Mesenteric fat pad (tissue), 1 donor: ENCODE data around the gene BEST1. TPM values are rescaled to one million over a fixed set of nuclear protein-coding genes. Genes with fewer than 3 reads are reported as not detected.

Experiments
- DNase-seq: peaks from one replicate; pipeline ENCODE4 v3.0.0-alpha.2; 2020; ENCODE audit warnings: low spot score
- total RNA-seq: library from RNA; stranded (reverse); fragmentation: NEBNext Ultra II Directional; extraction: Animal tissue kit (Norgen Biotek cat#: 25700); gene quantifications from one replicate; pipeline ENCODE4 v1.2.1, GENCODE V29; 2021
- donor health status: DM: yes; HTN: yes; CAD: no.

Gene BEST1
- total RNA-seq, 1 donor from 2014 or later: 13.2 TPM

- DNase-seq: peak; percentile 73
Observed at GRCh38 chr11:61963016-61963281, 12.8 kb downstream of the BEST1 start.

GRCh38 chr11:61963282-61964057 lies 13.3 kb downstream of the BEST1 start:
- peak; percentile 64 for DNase-seq

DNA sequence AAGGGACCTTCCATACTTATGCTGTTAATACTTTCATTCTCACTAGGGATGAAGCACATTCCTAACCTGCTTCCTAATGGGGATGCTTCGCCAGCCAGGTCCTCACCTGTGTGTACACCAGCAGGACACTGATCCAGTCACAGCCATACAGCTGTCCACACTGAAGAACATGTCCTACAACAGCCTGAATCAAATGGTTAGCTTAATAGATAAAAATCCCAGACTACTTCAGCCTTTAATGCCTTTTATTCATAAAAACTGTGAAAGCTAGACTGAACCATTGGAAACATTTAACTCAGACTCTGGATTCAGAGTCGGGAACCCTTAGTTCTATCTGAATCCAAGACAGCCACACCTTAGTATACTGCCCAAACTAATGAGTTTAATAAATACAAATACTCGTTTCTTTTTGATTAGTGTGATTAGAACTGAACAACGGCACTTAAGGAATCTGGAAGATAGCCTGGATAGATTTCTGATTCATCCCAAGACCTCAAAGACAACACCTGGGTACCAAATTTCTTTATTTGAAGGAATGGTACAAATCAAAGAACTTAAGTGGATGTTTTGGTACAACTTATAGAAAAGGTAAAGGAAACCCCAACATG lies 14.0 kb downstream of the BEST1 start:
- DNase-seq: no peak

DNA sequence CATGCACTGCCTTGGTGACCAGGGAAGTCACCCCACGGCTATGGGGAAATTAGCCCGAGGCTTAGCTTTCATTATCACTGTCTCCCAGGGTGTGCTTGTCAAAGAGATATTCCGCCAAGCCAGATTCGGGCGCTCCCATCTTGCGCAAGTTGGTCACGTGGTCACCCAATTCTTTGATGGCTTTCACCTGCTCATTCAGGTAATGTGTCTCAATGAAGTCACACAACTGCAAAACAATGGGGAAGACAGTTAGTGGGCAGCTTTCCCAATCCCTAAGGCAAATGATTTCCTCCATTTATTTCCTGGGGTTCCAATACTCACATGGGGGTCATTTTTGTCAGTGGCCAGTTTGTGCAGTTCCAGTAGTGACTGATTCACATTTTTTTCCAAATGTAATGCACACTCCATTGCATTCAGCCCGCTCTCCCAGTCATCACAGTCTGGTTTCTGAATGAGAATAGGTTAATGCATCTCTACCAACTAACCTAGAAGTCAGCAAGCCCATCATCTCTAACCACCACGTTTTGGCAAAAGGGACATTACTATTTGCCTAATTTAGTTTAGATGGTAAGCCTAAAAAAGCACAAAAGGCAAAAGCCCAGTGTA lies 14.6 kb downstream of the BEST1 start:
- DNase-seq: peak; percentile 49

DNA sequence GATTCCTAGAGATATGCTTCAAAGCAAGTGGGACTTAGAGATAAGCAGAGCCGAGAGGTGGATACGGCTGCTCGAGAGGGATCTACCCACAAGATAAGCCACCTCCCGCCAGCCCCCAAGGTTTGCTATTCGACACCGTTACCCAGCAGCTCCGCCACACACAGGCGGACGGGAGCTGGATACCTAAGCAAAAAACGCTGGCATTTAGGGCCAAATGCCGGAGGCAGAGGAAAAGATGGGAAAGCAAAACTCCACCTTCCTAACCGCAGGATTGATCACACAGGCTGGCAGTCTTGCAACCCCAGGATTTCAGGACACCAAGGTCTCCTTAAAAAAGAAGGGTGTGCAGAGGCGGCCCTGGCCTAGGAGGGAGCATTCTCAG lies 16.6 kb downstream of the BEST1 start:
- DNase-seq: peak; percentile 77

GRCh38 chr11:61967116-61967923 lies 17.2 kb downstream of the BEST1 start, which contains the start of gene FTH1:
TSS of gene FTH1 (minus strand) at chr11:61967634. CDS start at chr11:61967425, 209 bp downstream.
- peak; percentile 98 for DNase-seq

- peak; percentile 71 for DNase-seq
Observed at GRCh38 chr11:61967924-61968757, 18.0 kb downstream of the BEST1 start.

- DNase-seq: peak; percentile 68
Observed at GRCh38 chr11:61968758-61969390, 18.7 kb downstream of the BEST1 start.

GRCh38 chr11:61969391-61969758 lies 19.2 kb downstream of the BEST1 start:
- DNase-seq: no peak

GRCh38 chr11:61969838-61970662 lies 19.9 kb downstream of the BEST1 start:
- no peak for DNase-seq

DNA sequence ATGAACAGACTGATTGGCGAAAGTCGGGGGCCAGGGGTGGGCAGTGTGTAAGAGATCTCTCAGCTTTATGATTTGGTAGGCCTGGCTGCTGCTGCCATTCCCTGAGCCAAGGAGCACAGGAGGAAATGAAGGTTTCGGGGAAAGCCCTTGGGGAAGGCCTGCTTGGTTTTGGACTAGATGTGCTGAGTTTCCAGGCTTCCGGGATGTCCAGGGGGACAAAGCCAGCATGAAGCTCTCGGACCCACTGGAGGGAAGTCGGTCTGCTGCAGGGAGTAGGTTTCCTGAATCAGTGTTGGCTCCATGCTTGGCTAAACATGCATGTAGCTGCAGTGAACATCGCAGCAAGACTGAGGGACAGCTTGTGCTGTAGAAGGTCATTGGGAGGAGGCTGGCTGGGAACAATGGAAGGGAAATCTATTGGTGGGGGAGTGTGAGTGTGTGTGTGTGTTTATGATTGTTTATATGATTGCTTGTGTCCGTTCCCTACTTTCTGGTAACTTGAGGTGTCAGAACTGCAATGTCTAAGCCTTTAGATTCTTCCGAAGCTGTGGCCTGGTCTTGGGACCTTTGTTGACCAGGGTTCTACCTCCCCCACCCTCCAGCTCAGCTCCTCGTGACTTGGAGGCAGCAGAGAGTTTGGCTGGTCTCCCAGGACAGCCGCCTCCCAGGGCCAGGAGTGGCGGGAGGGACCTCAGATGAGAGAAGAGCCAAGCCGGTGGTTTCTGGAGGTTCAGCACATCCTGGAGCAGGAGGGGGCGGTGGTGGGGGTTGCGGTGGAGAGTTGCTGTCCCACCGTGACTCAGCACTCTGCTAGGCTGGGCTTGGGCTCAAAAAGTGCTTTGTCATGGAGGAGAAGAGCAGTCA lies 21.3 kb downstream of the BEST1 start:
- peak; percentile 96 for DNase-seq

DNA sequence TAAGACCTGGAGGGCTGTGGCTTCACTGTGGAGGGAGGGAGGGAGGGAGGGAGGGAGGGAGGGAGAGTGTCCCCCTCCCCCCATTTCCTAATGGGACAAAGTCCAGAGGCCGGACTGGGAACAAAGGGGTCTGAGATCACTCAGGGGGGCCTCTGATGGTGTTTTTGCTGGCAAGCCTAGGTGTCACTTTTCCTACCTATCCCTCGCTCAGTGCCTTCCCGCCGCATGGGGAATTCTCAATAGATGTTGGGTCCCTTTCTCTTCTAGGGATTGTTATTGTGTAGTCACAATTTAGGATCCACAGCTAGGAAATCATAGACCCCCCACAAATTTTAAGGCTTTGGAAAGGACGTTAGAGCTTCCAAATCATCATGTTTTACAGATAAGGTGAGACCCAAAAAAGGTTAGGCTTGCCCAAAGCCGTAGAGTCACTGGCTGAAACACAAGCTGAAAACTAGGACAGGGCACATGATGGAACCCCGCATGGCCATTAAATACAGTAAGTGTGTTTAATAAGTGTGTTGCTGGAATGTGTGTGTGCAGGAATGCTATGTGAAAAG lies 22.0 kb downstream of the BEST1 start:
- DNase-seq: peak; percentile 18

DNA sequence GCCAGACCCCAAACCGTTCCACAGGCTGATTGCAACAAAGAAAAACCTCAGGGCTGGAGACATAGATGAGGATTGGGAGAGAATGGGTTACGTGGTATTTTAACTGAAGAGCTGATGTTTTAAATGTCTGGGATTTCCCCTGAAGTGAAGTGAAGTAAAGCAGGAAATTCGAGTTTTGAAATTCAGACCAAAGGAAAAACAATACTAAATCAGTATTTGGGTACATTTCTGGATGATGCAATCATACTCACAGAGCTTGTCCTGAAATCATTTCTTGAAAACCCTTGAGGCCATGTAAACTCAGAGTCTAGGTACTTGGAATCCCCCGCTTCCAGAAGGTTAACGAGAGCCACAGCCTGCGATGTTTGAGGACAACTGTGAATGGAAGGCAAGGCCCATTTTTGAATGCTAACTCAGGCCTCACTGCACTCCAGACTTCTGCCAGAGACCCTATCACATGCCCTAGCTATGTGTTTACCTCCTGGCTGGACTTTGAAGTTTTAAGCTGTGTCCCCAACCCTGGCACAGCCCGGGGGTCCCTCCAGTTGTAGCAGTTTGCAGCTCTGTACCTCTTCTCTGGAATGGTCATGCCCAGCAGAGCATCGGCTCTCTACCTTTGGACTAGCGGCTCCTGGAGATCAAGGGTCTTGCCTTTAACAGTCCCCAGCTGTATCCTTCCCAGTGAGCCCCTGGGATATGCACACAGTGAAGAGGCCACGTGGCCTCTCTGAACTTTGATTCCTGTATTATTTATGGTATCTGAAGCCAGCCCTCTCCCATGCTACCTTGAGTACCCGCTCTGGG lies 22.7 kb downstream of the BEST1 start:
- no peak for DNase-seq

DNA sequence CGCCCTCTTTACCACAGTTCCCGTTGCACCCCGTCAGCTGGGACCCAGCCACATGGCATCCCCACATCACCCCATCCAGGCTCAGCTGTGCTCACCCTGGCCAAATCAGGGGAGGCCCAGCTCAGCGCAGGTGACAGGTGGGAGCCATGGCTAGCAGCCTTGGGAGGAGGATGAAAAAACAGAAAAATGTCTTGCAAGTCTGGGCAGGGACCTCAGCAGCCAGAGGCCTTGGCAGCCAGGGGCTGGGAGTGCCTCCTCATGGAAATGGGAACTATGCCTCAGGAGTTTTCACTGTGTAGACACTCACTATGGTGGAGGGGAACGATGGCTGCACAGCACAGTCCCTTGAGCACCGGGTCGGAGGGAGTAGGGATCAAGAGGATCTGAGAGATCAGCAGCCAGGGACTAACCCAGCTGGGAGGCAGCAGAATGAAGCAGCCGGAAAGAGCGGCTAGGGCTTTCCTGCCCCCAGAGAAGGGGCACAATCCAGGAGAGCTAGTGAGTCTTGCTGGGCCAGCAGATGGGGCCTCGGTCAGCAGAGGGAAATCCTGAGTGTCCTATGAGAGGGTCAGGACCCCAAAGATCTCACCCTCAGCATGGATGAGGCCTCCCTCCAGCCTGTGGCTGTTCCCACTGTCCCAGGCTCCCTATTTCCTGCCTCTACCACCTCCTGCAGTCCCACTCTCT lies 23.5 kb downstream of the BEST1 start:
- DNase-seq: peak; percentile 86

- DNase-seq: peak; percentile 73
Observed at GRCh38 chr11:61974766-61975631, 24.8 kb downstream of the BEST1 start.
